ENCODE results near the gene INTS1.

The INTS1 gene

GRCh38 chr7:1539882-1540775 is 35.9 kb upstream of the INTS1 start:
- Histone ChIP-seq H3K27ac (ENCODE audit: low read length, poor library complexity, severe bottlenecking) (no peak overlapping the region), H3K4me2 (ENCODE audit: low read length, poor library complexity, severe bottlenecking) (no peak overlapping the region), H3K4ac (ENCODE audit: low read depth in 1 of 2, low read length in 2 of 2) (no peak overlapping the region), H3K14ac (ENCODE audit: low read length in 2 of 2) (no peak overlapping the region), H3K23ac (ENCODE audit: low read length in 2 of 2) (no peak overlapping the region), H3K9me3 (ENCODE audit: control insufficient read depth, low read length) (no peaks in the 10 kb centered on the region), H3K4me1 (ENCODE audit: control insufficient read depth, insufficient read depth, low read depth, low read length) (peaks cover 43% of the 10 kb centered on the region), H4K91ac (ENCODE audit: low read length) (no peak overlapping the region), H3K4me3 (ENCODE audit: insufficient read depth in 1 of 2, low read depth in 1 of 2, low read length in 2 of 2) (no peak overlapping the region), H4K8ac (ENCODE audit: low read length) (no peak overlapping the region), H2BK15ac (ENCODE audit: low read depth, poor library complexity, severe bottlenecking) (no peak overlapping the region), H2BK5ac (ENCODE audit: low read depth, low read length, poor library complexity, severe bottlenecking) (no peak overlapping the region), H2AFZ (ENCODE audit: low read depth, low read length) (no peak overlapping the region), H3K27me3 (ENCODE audit: control insufficient read depth in 1 of 2, insufficient read depth in 1 of 2, low read length in 2 of 2) (no peaks in the 10 kb centered on the region), H2AK5ac (ENCODE audit: low read length, severe bottlenecking) (no peak overlapping the region), H3K9ac (ENCODE audit: low read length) (no peak overlapping the region), H3K79me1 (replicated peaks; ENCODE audit: low read length, poor library complexity, severe bottlenecking) (peaks cover 24% of the 10 kb centered on the region), H2BK120ac (ENCODE audit: low read depth, low read length) (no peak overlapping the region), H2BK12ac (ENCODE audit: low read length in 2 of 2) (no peak overlapping the region), H3K36me3 (ENCODE audit: control insufficient read depth in 1 of 2, insufficient read depth in 2 of 2, low read depth in 1 of 2, low read length in 2 of 2) (peaks cover 25 to 69% of the 10 kb centered on the region in 2 experiments), H3K18ac (ENCODE audit: low read depth in 1 of 2, low read length in 2 of 2) (no peak overlapping the region)
- DNase-seq, result peak; percentile 21
- WGBS, result 97% methylated on average over 65 of the region's 73 CpGs

DNA sequence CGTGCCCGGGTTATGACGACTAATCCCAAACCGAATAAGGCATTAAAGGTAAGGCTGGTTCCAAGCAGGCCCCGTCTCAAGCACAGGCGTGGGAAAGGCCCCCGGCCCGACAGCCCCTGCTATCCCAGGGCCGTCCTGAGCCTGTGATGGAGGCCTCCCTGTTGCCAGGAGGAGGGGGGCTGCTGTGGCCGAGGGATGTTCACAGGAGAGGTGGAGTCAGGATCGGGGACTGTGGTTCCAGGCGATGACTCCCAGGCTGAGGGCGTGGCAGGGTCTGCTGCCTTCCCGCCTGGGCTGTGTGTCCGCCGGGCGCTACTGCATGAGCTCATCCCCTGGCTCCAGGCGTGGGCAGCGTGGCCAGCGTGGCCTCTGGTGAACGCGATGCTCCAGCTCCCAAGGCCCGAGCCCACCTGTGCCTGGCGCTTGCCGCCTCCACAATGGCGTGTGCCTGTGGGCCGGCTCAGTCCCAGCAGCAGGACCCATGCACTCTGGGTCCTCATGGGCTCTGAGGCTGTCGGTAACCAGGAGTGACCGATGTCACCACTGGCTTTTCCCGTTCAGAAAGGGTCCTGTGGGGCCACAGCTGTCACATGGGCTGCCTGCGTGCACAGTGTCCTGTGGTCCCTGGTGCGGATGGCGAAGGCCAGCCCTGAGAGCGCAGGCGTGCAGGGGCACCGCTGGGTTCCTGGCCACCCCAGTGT is 35.1 kb upstream of the INTS1 start:
- Histone ChIP-seq H2AFZ (ENCODE audit: low read depth, low read length) (no peak overlapping the region), H3K23ac (ENCODE audit: low read length in 2 of 2) (no peak overlapping the region), H2BK15ac (ENCODE audit: low read depth, poor library complexity, severe bottlenecking) (no peak overlapping the region), H3K18ac (ENCODE audit: low read depth in 1 of 2, low read length in 2 of 2) (no peak overlapping the region), H3K9ac (ENCODE audit: low read length) (peak overlapping the region; percentile 93), H2BK5ac (ENCODE audit: low read depth, low read length, poor library complexity, severe bottlenecking) (no peak overlapping the region), H4K8ac (ENCODE audit: low read length) (no peak overlapping the region), H3K27me3 (ENCODE audit: control insufficient read depth in 1 of 2, insufficient read depth in 1 of 2, low read length in 2 of 2) (no peaks in the 10 kb centered on the region), H2BK120ac (ENCODE audit: low read depth, low read length) (no peak overlapping the region), H3K14ac (ENCODE audit: low read length in 2 of 2) (no peak overlapping the region), H3K36me3 (ENCODE audit: control insufficient read depth in 1 of 2, insufficient read depth in 2 of 2, low read depth in 1 of 2, low read length in 2 of 2) (peaks cover 25 to 61% of the 10 kb centered on the region in 2 experiments), H3K9me3 (ENCODE audit: control insufficient read depth, low read length) (no peaks in the 10 kb centered on the region), H4K91ac (ENCODE audit: low read length) (peak overlapping the region; percentile 89), H3K4ac (ENCODE audit: low read depth in 1 of 2, low read length in 2 of 2) (peak overlapping the region in 1 of 2 experiments; percentile 7), H3K4me3 (ENCODE audit: insufficient read depth in 1 of 2, low read depth in 1 of 2, low read length in 2 of 2) (no peak overlapping the region), H3K27ac (ENCODE audit: low read length, poor library complexity, severe bottlenecking) (peak overlapping the region; percentile 18), H3K4me1 (ENCODE audit: control insufficient read depth, insufficient read depth, low read depth, low read length) (peaks cover 50% of the 10 kb centered on the region), H2BK12ac (ENCODE audit: low read length in 2 of 2) (peak overlapping the region in 1 of 2 experiments; percentile 80), H3K79me1 (replicated peaks; ENCODE audit: low read length, poor library complexity, severe bottlenecking) (peaks cover 26% of the 10 kb centered on the region), H3K4me2 (ENCODE audit: low read length, poor library complexity, severe bottlenecking) (no peak overlapping the region), H2AK5ac (ENCODE audit: low read length, severe bottlenecking) (peak overlapping the region; percentile 74)
- peak; percentile 42 for DNase-seq
- 87% methylated on average over 36 of the region's 36 CpGs for WGBS

GRCh38 chr7:1538544-1539180 is 34.5 kb upstream of the INTS1 start:
- H3K9ac ChIP-seq (ENCODE audit: low read length), result peak overlapping the region; percentile 93
- no peak overlapping the region for H4K8ac ChIP-seq (ENCODE audit: low read length)
- H3K4ac ChIP-seq (ENCODE audit: low read depth in 1 of 2, low read length in 2 of 2), result peak overlapping the region in 1 of 2 experiments; percentile 27
- H3K4me2 ChIP-seq (ENCODE audit: low read length, poor library complexity, severe bottlenecking), result peak overlapping the region; percentile 82
- peaks cover 22 to 54% of the 10 kb centered on the region in 2 experiments for H3K36me3 ChIP-seq (ENCODE audit: control insufficient read depth in 1 of 2, insufficient read depth in 2 of 2, low read depth in 1 of 2, low read length in 2 of 2)
- no peak overlapping the region for H2AFZ ChIP-seq (ENCODE audit: low read depth, low read length)
- peak overlapping the region; percentile 90 for H2BK15ac ChIP-seq (ENCODE audit: low read depth, poor library complexity, severe bottlenecking)
- H3K23ac ChIP-seq (ENCODE audit: low read length in 2 of 2), result no peak overlapping the region
- peaks cover 57% of the 10 kb centered on the region for H3K4me1 ChIP-seq (ENCODE audit: control insufficient read depth, insufficient read depth, low read depth, low read length)
- H4K91ac ChIP-seq (ENCODE audit: low read length), result peak overlapping the region; percentile 43
- H3K9me3 ChIP-seq (ENCODE audit: control insufficient read depth, low read length), result no peaks in the 10 kb centered on the region
- H2BK12ac ChIP-seq (ENCODE audit: low read length in 2 of 2), result peak overlapping the region in 1 of 2 experiments; percentile 80
- peak overlapping the region; percentile 11 to 89 for H3K18ac ChIP-seq (ENCODE audit: low read depth in 1 of 2, low read length in 2 of 2)
- no peaks in the 10 kb centered on the region for H3K27me3 ChIP-seq (ENCODE audit: control insufficient read depth in 1 of 2, insufficient read depth in 1 of 2, low read length in 2 of 2)
- H2BK5ac ChIP-seq (ENCODE audit: low read depth, low read length, poor library complexity, severe bottlenecking), result no peak overlapping the region
- DNase-seq, result no peak
- peak overlapping the region; percentile 28 to 75 for H3K4me3 ChIP-seq (ENCODE audit: insufficient read depth in 1 of 2, low read depth in 1 of 2, low read length in 2 of 2)
- peak overlapping the region; percentile 18 for H3K27ac ChIP-seq (ENCODE audit: low read length, poor library complexity, severe bottlenecking)
- H2BK120ac ChIP-seq (ENCODE audit: low read depth, low read length), result peak overlapping the region; percentile 69
- no peak overlapping the region for H3K14ac ChIP-seq (ENCODE audit: low read length in 2 of 2)
- peaks cover 26% of the 10 kb centered on the region for H3K79me1 ChIP-seq (replicated peaks; ENCODE audit: low read length, poor library complexity, severe bottlenecking)
- H2AK5ac ChIP-seq (ENCODE audit: low read length, severe bottlenecking), result peak overlapping the region; percentile 74
- WGBS, result 84% methylated on average over 25 of the region's 25 CpGs

Data from mesenchymal stem cell (in vitro differentiated cells and primary cell).